ENCODE measurements around the gene CD55.

The CD55 gene

DNA sequence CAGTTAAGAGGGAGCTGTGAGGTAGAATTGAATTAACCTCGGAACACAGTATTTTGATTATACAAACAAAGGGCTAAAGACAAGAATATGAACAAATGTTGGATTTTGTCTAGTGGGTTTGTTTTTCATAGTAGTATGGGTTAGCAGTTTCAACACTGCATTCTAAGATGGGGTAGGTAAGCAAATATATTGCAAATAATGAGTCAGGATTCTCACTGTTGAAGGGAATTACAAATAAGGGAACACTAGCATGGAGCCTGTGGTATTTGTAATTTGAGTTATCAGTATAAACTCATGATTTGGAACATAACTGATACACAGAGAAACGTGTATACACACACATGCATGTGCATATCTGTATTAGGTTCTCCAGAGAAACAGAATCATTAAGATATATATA is 44.5 kb downstream of the CD55 start:
- no peaks in the 10 kb centered on the region for H3K27me3 ChIP-seq (ENCODE audit: low read length)
- H3K9ac ChIP-seq (ENCODE audit: low read length), result no peak overlapping the region
- H3F3A ChIP-seq (ENCODE audit: insufficient read depth), result no peaks in the 10 kb centered on the region
- no peak overlapping the region for H3K27ac ChIP-seq (ENCODE audit: low read depth, low read length)
- H3K4me2 ChIP-seq (ENCODE audit: low read depth, low read length, poor library complexity, severe bottlenecking), result no peak overlapping the region
- no peak overlapping the region for H3K4me3 ChIP-seq (ENCODE audit: insufficient read depth, low read length, poor library complexity, severe bottlenecking)
- H3K9me2 ChIP-seq (replicated peaks; ENCODE audit: insufficient read depth, low read length), result no peaks in the 10 kb centered on the region
- H3K9me3 ChIP-seq (ENCODE audit: insufficient read depth, low read length), result no peaks in the 10 kb centered on the region
- H4K20me1 ChIP-seq (ENCODE audit: low read depth, low read length), result no peaks in the 10 kb centered on the region
- H2AFZ ChIP-seq (ENCODE audit: low read depth, low read length, severe bottlenecking), result no peak overlapping the region
- TF ChIP-seq, protein P1, sequence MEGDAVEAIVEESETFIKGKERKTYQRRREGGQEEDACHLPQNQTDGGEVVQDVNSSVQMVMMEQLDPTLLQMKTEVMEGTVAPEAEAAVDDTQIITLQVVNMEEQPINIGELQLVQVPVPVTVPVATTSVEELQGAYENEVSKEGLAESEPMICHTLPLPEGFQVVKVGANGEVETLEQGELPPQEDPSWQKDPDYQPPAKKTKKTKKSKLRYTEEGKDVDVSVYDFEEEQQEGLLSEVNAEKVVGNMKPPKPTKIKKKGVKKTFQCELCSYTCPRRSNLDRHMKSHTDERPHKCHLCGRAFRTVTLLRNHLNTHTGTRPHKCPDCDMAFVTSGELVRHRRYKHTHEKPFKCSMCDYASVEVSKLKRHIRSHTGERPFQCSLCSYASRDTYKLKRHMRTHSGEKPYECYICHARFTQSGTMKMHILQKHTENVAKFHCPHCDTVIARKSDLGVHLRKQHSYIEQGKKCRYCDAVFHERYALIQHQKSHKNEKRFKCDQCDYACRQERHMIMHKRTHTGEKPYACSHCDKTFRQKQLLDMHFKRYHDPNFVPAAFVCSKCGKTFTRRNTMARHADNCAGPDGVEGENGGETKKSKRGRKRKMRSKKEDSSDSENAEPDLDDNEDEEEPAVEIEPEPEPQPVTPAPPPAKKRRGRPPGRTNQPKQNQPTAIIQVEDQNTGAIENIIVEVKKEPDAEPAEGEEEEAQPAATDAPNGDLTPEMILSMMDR (IDR thresholded peaks at IDR 0.05; ENCODE audit: insufficient read depth, low read length, poor library complexity, severe bottlenecking), result no peak
- TF ChIP-seq EZH2phosphoT487 (conservative IDR thresholded peaks at IDR 0.05; ENCODE audit: low read length), result no peak
- H3K36me3 ChIP-seq (ENCODE audit: low read length), result no peaks in the 10 kb centered on the region
- H3K79me2 ChIP-seq (ENCODE audit: insufficient read depth, low read length), result no peaks in the 10 kb centered on the region

DNA sequence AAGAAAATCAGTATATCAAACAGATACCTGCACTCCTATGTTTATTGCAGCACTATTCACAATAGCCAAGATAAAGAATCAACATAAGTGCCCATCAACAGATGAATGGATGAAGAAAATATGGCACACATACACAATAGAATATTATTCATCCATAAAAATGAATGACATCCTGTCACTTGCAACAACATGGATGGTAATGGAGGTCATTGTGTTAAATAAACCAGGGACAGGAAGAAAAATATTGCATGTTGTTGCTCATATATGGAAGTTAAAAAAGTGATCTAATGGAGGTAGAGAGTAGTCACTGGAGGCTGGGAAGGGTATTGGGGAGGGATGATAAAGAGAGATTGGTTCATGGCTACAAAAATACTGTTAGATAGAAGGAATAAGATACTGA is 67.2 kb downstream of the CD55 start:
- H3K27me3 ChIP-seq (ENCODE audit: low read length), result no peaks in the 10 kb centered on the region
- H3K4me3 ChIP-seq (ENCODE audit: insufficient read depth, low read length, poor library complexity, severe bottlenecking), result no peak overlapping the region
- no peak overlapping the region for H3K27ac ChIP-seq (ENCODE audit: low read depth, low read length)
- H3K9me3 ChIP-seq (ENCODE audit: insufficient read depth, low read length), result no peaks in the 10 kb centered on the region
- H3K9ac ChIP-seq (ENCODE audit: low read length), result no peak overlapping the region
- H3F3A ChIP-seq (ENCODE audit: insufficient read depth), result no peaks in the 10 kb centered on the region
- H3K79me2 ChIP-seq (ENCODE audit: insufficient read depth, low read length), result no peaks in the 10 kb centered on the region
- no peaks in the 10 kb centered on the region for H4K20me1 ChIP-seq (ENCODE audit: low read depth, low read length)
- no peaks in the 10 kb centered on the region for H3K9me2 ChIP-seq (replicated peaks; ENCODE audit: insufficient read depth, low read length)
- TF ChIP-seq, protein P1 (IDR thresholded peaks at IDR 0.05; ENCODE audit: insufficient read depth, low read length, poor library complexity, severe bottlenecking), result no peak
- no peak for TF ChIP-seq EZH2phosphoT487 (conservative IDR thresholded peaks at IDR 0.05; ENCODE audit: low read length)
- no peak overlapping the region for H3K4me2 ChIP-seq (ENCODE audit: low read depth, low read length, poor library complexity, severe bottlenecking)
- H3K36me3 ChIP-seq (ENCODE audit: low read length), result no peaks in the 10 kb centered on the region
- H2AFZ ChIP-seq (ENCODE audit: low read depth, low read length, severe bottlenecking), result no peak overlapping the region

DNA sequence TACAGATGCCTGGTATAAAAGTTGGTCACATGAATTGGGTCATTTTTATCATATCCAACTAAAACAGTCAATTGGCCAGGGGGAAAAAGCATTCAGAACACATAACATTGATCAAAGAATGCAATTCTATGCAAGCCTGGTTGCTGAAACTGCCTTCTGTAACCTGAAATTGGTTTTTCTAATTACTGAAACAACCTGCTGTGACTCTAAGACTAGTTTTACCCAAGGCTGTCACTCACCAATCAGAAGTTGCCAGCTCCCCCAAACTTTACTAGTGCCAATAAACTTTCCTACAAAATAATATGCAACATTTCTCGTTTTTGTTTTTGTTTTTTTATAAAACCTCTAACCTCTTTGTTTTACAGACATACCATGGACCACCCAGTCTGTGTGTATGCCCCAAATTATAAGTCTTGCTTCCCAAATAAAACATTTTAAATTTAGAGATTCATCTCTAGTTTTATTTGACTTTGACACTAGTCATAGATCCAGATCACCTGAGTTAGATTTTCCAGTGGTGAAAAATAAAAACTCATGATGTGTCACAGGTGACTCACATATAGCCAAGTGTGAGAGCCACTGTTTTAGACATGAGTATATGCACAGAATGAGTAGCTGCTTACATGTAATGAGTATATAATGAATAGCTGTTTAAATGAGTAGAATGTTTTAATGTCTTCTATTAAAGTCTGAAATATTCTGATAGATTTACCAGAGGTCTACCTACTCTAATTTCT is 68.4 kb downstream of the CD55 start:
- H3K9me2 ChIP-seq (replicated peaks; ENCODE audit: insufficient read depth, low read length), result no peaks in the 10 kb centered on the region
- H3K9ac ChIP-seq (ENCODE audit: low read length), result no peak overlapping the region
- H3K4me3 ChIP-seq (ENCODE audit: insufficient read depth, low read length, poor library complexity, severe bottlenecking), result no peak overlapping the region
- H4K20me1 ChIP-seq (ENCODE audit: low read depth, low read length), result no peaks in the 10 kb centered on the region
- no peaks in the 10 kb centered on the region for H3K79me2 ChIP-seq (ENCODE audit: insufficient read depth, low read length)
- no peaks in the 10 kb centered on the region for H3K27me3 ChIP-seq (ENCODE audit: low read length)
- H2AFZ ChIP-seq (ENCODE audit: low read depth, low read length, severe bottlenecking), result no peak overlapping the region
- no peaks in the 10 kb centered on the region for H3F3A ChIP-seq (ENCODE audit: insufficient read depth)
- no peaks in the 10 kb centered on the region for H3K9me3 ChIP-seq (ENCODE audit: insufficient read depth, low read length)
- TF ChIP-seq, protein P1 (IDR thresholded peaks at IDR 0.05; ENCODE audit: insufficient read depth, low read length, poor library complexity, severe bottlenecking), result no peak
- TF ChIP-seq EZH2phosphoT487 (conservative IDR thresholded peaks at IDR 0.05; ENCODE audit: low read length), result no peak
- no peak overlapping the region for H3K27ac ChIP-seq (ENCODE audit: low read depth, low read length)
- H3K36me3 ChIP-seq (ENCODE audit: low read length), result no peaks in the 10 kb centered on the region
- no peak overlapping the region for H3K4me2 ChIP-seq (ENCODE audit: low read depth, low read length, poor library complexity, severe bottlenecking)
